ENCODE measurements around the gene ARHGEF11. TPM values are rescaled to one million over a fixed set of nuclear protein-coding genes. Genes with fewer than 3 reads are reported as not detected.

ARHGEF11 gene, protein sequence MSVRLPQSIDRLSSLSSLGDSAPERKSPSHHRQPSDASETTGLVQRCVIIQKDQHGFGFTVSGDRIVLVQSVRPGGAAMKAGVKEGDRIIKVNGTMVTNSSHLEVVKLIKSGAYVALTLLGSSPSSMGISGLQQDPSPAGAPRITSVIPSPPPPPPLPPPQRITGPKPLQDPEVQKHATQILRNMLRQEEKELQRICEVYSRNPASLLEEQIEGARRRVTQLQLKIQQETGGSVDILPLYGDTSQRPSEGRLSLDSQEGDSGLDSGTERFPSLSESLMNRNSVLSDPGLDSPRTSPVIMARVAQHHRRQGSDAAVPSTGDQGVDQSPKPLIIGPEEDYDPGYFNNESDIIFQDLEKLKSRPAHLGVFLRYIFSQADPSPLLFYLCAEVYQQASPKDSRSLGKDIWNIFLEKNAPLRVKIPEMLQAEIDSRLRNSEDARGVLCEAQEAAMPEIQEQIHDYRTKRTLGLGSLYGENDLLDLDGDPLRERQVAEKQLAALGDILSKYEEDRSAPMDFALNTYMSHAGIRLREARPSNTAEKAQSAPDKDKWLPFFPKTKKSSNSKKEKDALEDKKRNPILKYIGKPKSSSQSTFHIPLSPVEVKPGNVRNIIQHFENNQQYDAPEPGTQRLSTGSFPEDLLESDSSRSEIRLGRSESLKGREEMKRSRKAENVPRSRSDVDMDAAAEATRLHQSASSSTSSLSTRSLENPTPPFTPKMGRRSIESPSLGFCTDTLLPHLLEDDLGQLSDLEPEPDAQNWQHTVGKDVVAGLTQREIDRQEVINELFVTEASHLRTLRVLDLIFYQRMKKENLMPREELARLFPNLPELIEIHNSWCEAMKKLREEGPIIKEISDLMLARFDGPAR (N-terminal part only)
- 10 to 100 TPM; 29.4 to 34.4 (median 30.1) TPM for total RNA-seq
- 19.9 TPM for polyA plus RNA-seq
- long read RNA-seq, donor 1, full-length matches to known transcripts, result 2 of 50 reads
- long read RNA-seq, donor 1, partial matches to known transcripts, result 33 of 50 reads
- long read RNA-seq, donor 1, other reads (novel, unspliced or antisense), result 15 of 50 reads
- long read RNA-seq, donor 2, full-length matches to known transcripts, result 1 of 28 reads
- long read RNA-seq, donor 2, partial matches to known transcripts, result 18 of 28 reads
- long read RNA-seq, donor 2, other reads (novel, unspliced or antisense), result 9 of 28 reads
- long read RNA-seq, donor 3, partial matches to known transcripts, result 3 of 3 reads
- long read RNA-seq, donor 3, other reads (novel, unspliced or antisense), result 0 of 3 reads
- long read RNA-seq, donor 4, full-length matches to known transcripts, result 1 of 14 reads
- long read RNA-seq, donor 4, partial matches to known transcripts, result 12 of 14 reads
- long read RNA-seq, donor 4, other reads (novel, unspliced or antisense), result 1 of 14 reads

DNA sequence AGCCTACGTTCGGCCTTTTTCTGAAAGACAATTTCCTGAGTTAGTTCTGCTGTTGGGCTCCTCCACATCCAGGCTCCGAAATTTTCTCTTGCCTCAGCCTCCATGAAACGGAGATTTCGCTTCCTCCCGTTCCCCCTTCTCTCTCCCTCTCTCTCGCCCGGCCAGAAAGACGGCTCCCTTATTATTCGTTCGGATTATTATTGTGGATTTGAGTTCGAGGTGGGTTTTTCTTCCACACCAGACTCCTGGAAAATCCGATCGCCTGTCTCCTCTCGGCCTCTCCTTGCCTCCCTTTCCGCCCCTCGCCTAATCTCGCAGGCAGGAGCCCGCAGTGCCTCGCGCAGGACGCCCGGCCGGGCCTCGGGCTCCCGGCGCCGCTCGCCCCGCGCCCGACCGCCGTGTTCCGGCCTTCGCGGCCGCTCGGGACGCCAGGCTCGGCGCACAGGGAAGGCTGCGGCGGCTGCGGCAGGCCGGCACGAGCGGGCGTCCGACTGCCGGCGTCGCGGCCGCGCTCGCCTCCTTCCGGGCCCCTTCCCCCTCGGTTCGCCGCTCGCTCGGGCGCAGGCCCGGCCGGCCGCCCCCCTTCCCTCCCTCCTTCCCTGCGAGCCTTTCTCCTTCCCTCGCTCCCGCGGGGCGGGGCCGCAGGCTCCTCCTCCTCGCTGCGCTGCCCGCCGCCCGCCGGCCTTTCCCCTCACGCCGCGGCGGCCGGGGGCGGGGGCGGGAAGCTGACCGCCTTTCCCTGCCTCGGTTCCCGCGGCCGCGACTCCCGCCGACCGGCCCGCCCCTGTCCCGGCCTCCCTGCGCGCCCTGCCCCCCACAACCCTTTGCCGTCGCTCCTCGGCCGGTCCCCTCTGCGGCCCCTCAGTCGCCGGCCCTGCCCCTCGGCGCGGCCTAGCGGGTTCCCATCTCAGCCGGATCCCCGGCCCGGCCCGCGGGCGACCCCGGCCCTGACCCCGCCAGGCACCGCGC lies at the start of gene ARHGEF11:
Gene ARHGEF11, minus strand, starts transcription at position 493 of the 969 bp plus-strand sequence. CDS start 1,412 bp downstream, outside the sequence.
- intact Hi-C loops (cut with DNase I), result loop anchor here in 1 of 4 donors (10.0 kb wide), 1 partner anchor 61 kb away; no protein-coding TSS in a partner anchor
- H3K27ac ChIP-seq (ENCODE audit: low read length), result peak within 1 kb of the TSS; percentile 85
- peak; percentile 91 to 97 (median 97) for DNase-seq
- under 1% methylated on average over 118 of the region's 120 CpGs for WGBS
- H3K9me3 ChIP-seq (ENCODE audit: control insufficient read depth, low read length), result no peaks in the 10 kb centered on the region
- peaks cover 19% of the 10 kb centered on the region for H3K4me1 ChIP-seq (ENCODE audit: control insufficient read depth, insufficient read depth, low read length)
- H3K4me3 ChIP-seq (ENCODE audit: low read length), result peak within 1 kb of the TSS; percentile 72
- peak; percentile 97 to 98 for ATAC-seq
- no peaks in the 10 kb centered on the region for H3K27me3 ChIP-seq (ENCODE audit: control insufficient read depth, insufficient read depth)

DNA sequence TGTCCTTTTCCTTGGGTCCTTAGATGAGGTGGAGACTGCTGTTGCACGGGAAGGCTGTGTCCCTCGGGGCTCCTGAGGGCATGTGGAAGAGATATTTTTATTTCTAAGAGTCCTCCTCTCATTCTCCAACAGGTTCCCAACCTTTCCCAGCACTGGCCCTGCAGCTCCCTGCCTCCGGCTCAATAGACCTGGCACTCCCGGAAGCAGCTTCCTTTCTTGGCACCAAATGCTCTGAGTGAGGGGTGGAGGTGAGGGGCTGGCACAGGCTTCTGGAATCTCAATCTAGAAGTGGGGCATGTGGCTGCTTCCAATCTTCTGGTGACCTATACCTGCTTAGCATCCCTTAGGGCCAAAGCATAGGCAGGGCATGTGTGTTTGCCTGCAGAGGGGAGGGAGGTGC lies 49.5 kb upstream of the ARHGEF11 start:
- intact Hi-C loops (cut with DNase I), result no loop called here
- Histone ChIP-seq H3K9me3 (ENCODE audit: control insufficient read depth, low read length) (no peaks in the 10 kb centered on the region), H3K27me3 (ENCODE audit: control insufficient read depth, insufficient read depth) (no peaks in the 10 kb centered on the region), H3K4me3 (ENCODE audit: low read length) (no peak overlapping the region), H3K4me1 (ENCODE audit: control insufficient read depth, insufficient read depth, low read length) (no peaks in the 10 kb centered on the region), H3K27ac (ENCODE audit: low read length) (no peak overlapping the region)
- 62% methylated on average over 4 of the region's 4 CpGs for WGBS
- no peak for ATAC-seq
- no peak for DNase-seq

DNA sequence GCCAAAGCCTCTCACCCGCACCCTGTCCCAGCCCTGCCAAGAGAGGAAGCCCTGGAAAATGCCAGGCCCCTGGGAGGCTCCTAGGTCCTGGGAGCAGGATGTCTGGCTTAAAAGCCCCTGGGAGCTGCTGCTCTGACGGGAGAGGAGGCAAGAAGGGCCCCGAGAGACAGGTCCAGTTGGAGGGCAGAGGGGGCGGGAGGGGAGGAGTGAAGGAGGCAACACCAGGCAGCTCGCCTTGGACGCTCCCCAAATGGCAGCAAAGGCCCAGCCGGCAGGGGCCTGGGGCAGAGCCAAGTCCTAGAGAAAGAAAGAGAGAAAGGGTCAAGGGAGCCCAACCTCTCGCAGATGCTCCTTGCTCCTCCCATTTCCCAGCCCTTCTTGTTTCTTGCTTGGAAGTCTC lies 47.3 kb upstream of the ARHGEF11 start:
- ATAC-seq (peak; percentile 51 to 66), DNase-seq (peak; percentile 76 to 88 (median 85))
- H3K27me3 ChIP-seq (ENCODE audit: control insufficient read depth, insufficient read depth), result no peaks in the 10 kb centered on the region
- H3K4me1 ChIP-seq (ENCODE audit: control insufficient read depth, insufficient read depth, low read length), result no peaks in the 10 kb centered on the region
- no peak overlapping the region for H3K4me3 ChIP-seq (ENCODE audit: low read length)
- H3K27ac ChIP-seq (ENCODE audit: low read length), result no peak overlapping the region
- 32% methylated on average over 8 of the region's 8 CpGs for WGBS
- intact Hi-C loops (cut with DNase I), result no loop called here
- H3K9me3 ChIP-seq (ENCODE audit: control insufficient read depth, low read length), result no peaks in the 10 kb centered on the region

DNA sequence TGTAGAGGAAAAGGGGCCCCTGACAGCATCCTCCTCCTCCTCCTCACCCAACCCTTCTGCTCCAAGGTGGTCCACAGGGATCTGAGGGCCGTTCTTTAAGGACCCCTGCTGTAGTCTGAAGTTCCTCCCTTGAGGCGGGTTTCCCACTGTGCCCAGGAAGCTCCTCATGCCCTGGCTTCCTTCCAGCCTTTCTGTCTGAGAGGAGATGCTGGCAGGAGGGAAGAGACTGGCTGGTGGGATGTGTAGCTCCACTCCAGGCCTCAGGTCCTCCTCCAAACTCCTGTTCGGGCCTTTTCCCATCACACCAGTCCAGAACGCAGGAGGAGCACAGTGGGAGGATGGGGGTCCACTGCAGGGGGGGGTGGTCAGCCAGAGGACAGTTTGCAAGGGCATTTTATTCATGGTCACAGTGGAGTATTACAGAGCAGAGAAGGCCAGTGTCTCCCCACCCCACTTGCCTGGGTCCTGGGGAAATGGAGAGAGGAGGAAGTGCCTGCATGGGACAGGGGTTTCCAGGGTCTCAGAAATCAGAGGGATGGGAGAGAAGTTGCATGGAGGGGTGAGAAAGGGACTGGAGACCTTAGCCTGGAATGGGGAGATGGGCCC lies 46.2 kb upstream of the ARHGEF11 start:
- DNase-seq (no peak), ATAC-seq (no peak)
- H3K4me1 ChIP-seq (ENCODE audit: control insufficient read depth, insufficient read depth, low read length), result no peaks in the 10 kb centered on the region
- no peaks in the 10 kb centered on the region for H3K27me3 ChIP-seq (ENCODE audit: control insufficient read depth, insufficient read depth)
- WGBS, result 80% methylated on average over 4 of the region's 4 CpGs
- H3K4me3 ChIP-seq (ENCODE audit: low read length), result no peak overlapping the region
- intact Hi-C loops (cut with DNase I), result loop anchor here in 2 of 4 donors (2.0 kb wide), 2 partner anchors 63 to 65 kb away; no protein-coding TSS in a partner anchor
- H3K27ac ChIP-seq (ENCODE audit: low read length), result no peak overlapping the region
- H3K9me3 ChIP-seq (ENCODE audit: control insufficient read depth, low read length), result no peaks in the 10 kb centered on the region

DNA sequence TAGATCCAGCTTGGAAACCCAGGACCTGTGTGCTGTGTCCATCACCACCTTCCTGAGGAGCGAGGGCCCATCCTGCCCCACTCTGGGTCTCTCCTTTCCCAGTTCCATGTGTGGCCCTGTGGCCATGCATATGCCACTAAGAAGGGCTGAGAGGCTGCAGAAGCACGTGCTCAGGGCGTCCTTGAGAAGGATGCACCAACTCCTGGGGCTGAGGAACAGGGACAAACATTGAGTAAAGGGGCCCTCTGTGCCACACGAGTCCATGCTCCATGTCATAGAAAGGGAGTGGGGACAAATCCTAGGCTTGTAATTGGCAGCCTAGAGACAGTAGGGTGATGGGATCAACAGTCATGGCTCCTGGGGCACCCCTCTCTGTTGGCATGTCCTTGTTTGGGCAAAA lies 45.6 kb upstream of the ARHGEF11 start:
- intact Hi-C loops (cut with DNase I), result loop anchor here in 2 of 4 donors (2.0 kb wide), 2 partner anchors 64 to 66 kb away; no protein-coding TSS in a partner anchor
- Histone ChIP-seq H3K4me3 (ENCODE audit: low read length) (no peak overlapping the region), H3K4me1 (ENCODE audit: control insufficient read depth, insufficient read depth, low read length) (no peaks in the 10 kb centered on the region), H3K9me3 (ENCODE audit: control insufficient read depth, low read length) (no peaks in the 10 kb centered on the region), H3K27me3 (ENCODE audit: control insufficient read depth, insufficient read depth) (no peaks in the 10 kb centered on the region), H3K27ac (ENCODE audit: low read length) (no peak overlapping the region)
- no peak for DNase-seq
- 93% methylated on average over 4 of the region's 4 CpGs for WGBS
- no peak for ATAC-seq

DNA sequence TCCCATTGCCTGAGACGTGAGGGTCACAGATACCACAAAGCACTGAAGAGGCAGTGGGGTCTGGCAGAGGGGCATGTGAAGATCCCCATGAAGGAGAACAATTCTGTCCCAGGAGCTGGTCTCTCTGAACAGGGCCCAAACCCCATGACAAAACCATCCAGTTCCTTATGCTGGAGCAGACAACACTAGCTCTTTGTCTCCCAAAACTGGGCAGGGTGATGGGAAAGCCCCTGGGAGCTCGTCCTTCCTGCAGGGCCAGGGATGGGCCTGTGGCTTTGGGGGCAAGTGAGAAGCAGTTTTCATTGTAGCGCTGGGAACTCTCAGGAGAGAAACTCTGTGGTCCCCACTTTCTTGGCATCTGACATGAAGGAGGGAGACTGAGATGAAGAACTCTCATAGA lies 45.2 kb upstream of the ARHGEF11 start:
- Histone ChIP-seq H3K4me1 (ENCODE audit: control insufficient read depth, insufficient read depth, low read length) (no peaks in the 10 kb centered on the region), H3K27me3 (ENCODE audit: control insufficient read depth, insufficient read depth) (no peaks in the 10 kb centered on the region), H3K4me3 (ENCODE audit: low read length) (no peak overlapping the region), H3K9me3 (ENCODE audit: control insufficient read depth, low read length) (no peaks in the 10 kb centered on the region), H3K27ac (ENCODE audit: low read length) (no peak overlapping the region)
- no peak for DNase-seq
- intact Hi-C loops (cut with DNase I), result loop anchor here in 3 of 4 donors (1.0 to 2.0 kb wide), 3 partner anchors 64 to 66 kb away; no protein-coding TSS in a partner anchor
- 62% methylated on average over 3 of the region's 3 CpGs for WGBS
- ATAC-seq, result no peak

DNA sequence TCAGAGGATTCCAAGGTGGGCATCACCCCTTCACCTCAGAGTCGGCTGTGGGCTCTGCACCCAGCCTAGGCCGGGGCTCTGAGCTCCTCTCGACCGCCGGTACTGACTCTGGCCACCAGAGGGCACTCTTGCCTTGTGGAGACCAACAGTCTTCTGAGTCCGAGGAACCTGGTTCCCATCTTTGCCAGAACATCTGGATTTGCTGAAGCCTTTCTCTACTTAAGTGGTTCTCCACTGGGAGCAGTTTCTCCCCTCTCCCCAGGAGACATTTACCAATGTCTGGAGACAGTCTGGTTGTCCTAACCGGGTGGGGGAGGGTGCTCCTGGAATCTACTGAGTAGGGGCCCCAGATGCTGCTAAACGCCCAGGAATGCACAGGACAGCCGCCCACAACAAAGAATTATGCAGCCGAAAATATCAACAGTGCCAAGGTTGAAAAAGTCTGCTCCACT lies 44.7 kb upstream of the ARHGEF11 start:
- no peak overlapping the region for H3K27ac ChIP-seq (ENCODE audit: low read length)
- intact Hi-C loops (cut with DNase I), result loop anchor here in 3 of 4 donors (1.0 to 2.0 kb wide), 3 partner anchors 65 to 67 kb away; no protein-coding TSS in a partner anchor
- DNase-seq (peak; percentile 87 to 95 (median 94)), ATAC-seq (peak; percentile 81 to 90)
- WGBS, result 14% methylated on average over 10 of the region's 10 CpGs
- H3K27me3 ChIP-seq (ENCODE audit: control insufficient read depth, insufficient read depth), result no peaks in the 10 kb centered on the region
- H3K9me3 ChIP-seq (ENCODE audit: control insufficient read depth, low read length), result no peaks in the 10 kb centered on the region
- H3K4me1 ChIP-seq (ENCODE audit: control insufficient read depth, insufficient read depth, low read length), result no peaks in the 10 kb centered on the region
- H3K4me3 ChIP-seq (ENCODE audit: low read length), result no peak overlapping the region

DNA sequence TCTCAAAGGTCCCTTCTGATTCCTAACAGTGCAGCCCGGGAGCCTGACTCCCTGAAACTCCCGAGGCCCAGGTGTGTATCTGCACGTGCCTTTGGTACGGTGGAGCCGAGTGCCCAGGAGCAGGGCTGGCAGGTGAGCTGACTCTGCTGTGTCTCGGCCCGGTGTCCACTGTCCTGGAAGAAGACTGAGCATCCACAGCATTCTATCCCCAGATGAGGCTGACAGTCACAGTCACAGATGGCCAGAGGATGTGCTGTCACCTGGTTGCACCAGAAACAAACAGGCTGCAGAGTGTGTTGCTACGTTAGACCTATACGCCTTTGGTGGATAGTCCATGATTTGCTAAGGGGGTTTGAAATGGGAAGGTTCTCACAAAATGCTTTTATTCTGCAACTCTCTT lies 44.2 kb upstream of the ARHGEF11 start:
- 81% methylated on average over 9 of the region's 9 CpGs for WGBS
- Histone ChIP-seq H3K9me3 (ENCODE audit: control insufficient read depth, low read length) (no peaks in the 10 kb centered on the region), H3K4me3 (ENCODE audit: low read length) (no peak overlapping the region), H3K4me1 (ENCODE audit: control insufficient read depth, insufficient read depth, low read length) (no peaks in the 10 kb centered on the region), H3K27ac (ENCODE audit: low read length) (no peak overlapping the region), H3K27me3 (ENCODE audit: control insufficient read depth, insufficient read depth) (no peaks in the 10 kb centered on the region)
- DNase-seq (no peak), ATAC-seq (peak; percentile 7 to 17)
- intact Hi-C loops (cut with DNase I), result loop anchor here (1.0 to 2.0 kb wide), 3 partner anchors 65 to 67 kb away; no protein-coding TSS in a partner anchor

DNA sequence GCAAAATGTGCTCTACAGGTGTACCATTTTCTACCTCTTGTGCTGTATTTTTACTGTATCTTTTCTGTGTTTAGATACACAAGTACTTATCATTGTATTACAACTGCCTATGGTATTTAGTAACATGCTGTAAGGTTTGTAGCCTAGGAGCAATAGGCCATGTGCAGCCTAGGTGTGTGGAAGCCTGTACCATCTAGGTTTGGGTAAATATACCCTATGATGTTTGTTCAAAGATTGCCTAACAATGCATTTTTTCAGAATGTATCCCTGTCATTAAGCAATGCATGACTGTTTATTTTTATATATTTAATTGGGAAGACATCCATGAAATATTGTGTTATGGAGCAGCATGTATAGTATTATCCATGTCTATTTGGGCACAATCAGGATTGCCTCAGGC lies 43.1 kb upstream of the ARHGEF11 start:
- H3K27ac ChIP-seq (ENCODE audit: low read length), result no peak overlapping the region
- intact Hi-C loops (cut with DNase I), result loop anchor here in 1 of 4 donors (2.0 kb wide), 1 partner anchor 68 kb away; no protein-coding TSS in a partner anchor
- ATAC-seq, result no peak
- no peaks in the 10 kb centered on the region for H3K4me1 ChIP-seq (ENCODE audit: control insufficient read depth, insufficient read depth, low read length)
- DNase-seq, result no peak
- no peaks in the 10 kb centered on the region for H3K9me3 ChIP-seq (ENCODE audit: control insufficient read depth, low read length)
- no peaks in the 10 kb centered on the region for H3K27me3 ChIP-seq (ENCODE audit: control insufficient read depth, insufficient read depth)
- no peak overlapping the region for H3K4me3 ChIP-seq (ENCODE audit: low read length)
